Stimulated activated CD4-positive, alpha-beta T cell treated with anti-CD3 and anti-CD28 coated beads, Interleukin-12 subunit alpha, Interleukin-12 subunit beta, amount 100 ng/mL, for 24 hours (primary cell): ENCODE results near the gene FOXP1.

ENCODE experiments used
- DNase-seq, 2 experiments: peaks; one replicate each; pipeline ENCODE4 v3.0.0-alpha.2; 2020; ENCODE audit warnings: low read depth in 2 of 2

Gene FOXP1

DNA sequence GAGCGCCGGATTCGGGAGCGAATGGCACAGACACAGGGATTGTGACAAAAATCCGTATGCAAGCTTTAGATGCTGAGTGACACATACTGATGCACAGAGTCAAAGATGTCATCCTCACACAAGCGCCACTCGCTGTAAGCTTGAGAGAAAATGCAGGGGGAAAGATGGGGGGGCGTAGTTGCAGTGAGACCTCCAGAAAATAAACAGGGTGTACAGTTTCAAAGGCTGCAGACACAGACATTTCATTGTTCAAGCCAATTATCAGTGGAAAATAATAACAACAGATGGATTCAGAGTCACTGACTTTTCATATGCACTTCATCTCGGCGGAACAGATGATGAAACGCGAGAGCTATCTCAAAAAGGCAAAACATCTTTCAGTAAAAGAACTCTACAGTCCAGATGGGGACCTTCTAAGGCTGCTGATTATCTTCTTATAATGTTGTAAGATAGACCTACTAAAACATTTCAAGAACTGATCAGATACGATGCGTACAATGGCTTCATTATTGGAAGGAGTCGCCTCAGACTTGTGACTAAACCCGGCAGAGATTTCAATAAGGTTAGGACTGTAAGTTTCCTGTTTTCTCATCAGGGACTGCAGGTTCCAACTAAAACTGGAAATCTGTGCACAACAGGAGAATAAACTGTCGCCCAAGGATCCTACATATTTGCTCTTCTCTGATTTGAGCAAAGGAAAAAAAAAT lies 275.4 kb downstream of the FOXP1 start:
- no peak for DNase-seq

- no peak for DNase-seq
Observed at GRCh38 chr3:71305231-71306206, 278.0 kb downstream of the FOXP1 start.

- no peak for DNase-seq
Observed at GRCh38 chr3:71304684-71305083, 278.8 kb downstream of the FOXP1 start.

- DNase-seq: no peak
Observed at GRCh38 chr3:71304247-71304646, 279.3 kb downstream of the FOXP1 start.

- no peak for DNase-seq
Observed at GRCh38 chr3:71303627-71304200, 279.8 kb downstream of the FOXP1 start.

DNA sequence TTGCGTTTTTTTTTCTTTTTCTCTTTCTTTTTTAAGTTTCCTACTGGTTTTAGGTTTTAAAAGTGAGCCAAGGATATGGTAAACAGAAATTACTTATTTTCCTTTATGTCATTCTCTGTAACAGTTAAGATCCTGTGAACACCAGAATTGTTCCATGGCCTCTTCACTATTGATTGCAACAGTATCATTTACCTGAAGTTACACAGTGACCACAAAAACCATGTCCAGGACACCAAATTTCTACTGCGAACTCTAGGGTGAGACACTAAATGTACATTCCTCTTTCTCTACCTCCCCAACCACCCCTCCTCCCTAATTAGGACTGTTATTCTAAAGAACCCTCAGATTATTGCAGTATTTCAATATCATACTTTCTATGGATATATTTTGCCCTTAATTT lies 280.9 kb downstream of the FOXP1 start:
- DNase-seq: no peak

- DNase-seq: no peak
Observed at GRCh38 chr3:71300951-71301393, 282.6 kb downstream of the FOXP1 start.

GRCh38 chr3:71299160-71299559 lies 284.4 kb downstream of the FOXP1 start:
- no peak for DNase-seq

DNA sequence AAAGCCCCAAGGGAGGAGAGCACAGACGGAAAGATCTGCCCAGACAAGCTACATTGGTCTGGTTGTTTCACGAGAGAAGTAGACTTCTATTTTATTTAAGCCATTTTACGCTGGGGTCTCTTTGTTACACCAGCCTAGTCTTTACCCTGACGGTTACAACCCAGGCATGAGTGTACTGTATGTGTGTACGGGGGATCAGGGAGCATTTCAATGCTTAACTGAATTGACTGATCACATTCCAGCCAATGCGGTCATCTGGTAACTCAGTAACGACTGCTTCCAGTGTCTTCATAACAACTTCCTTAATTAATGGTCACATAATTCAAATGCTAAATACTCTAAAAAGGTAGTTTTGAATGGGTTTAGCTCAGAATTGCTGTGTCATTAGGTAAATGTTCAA lies 288.6 kb downstream of the FOXP1 start:
- DNase-seq: no peak

DNA sequence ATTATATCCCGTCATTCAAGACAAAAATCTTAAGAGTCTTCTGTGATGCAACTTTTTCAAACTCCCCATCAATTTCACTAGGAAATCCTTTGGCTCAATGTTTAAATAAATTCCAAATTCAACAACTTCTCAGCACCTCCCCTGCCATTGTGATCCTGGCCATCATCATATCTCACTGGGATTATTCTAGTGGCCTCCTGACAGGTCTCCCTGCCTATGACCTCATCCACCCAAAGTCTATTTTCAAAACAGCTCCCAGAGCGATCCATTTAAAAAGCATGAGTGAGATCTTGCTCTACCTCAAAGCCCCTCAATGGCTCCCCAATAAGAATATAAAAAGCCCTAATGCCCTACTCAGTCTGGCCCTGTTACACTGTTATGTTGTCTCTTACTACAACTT lies 293.2 kb downstream of the FOXP1 start:
- no peak for DNase-seq

- no peak for DNase-seq
Observed at GRCh38 chr3:71288269-71288930, 295.1 kb downstream of the FOXP1 start.

GRCh38 chr3:71285086-71285485 lies 298.4 kb downstream of the FOXP1 start:
- no peak for DNase-seq

- no peak for DNase-seq
Observed at GRCh38 chr3:71282976-71283375, 300.6 kb downstream of the FOXP1 start.

DNA sequence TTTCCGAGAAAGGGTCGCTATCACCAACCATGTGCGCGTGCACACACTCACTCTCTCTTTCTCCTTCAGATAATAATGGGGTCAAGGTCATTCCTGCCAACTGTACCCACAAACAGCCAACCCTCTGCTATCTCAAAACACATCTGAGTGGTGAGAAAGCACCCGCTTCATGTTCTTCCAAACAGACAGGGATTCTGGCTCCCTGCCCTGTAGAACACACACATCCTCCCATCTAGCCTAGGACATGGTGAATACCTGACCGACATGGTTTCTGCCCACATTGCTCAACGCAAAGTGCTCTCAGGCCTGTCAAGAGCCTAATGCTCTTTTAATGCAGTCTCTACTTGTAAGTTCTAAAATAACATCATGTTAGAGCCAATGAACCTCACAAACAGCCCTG lies 302.2 kb downstream of the FOXP1 start:
- no peak for DNase-seq

DNA sequence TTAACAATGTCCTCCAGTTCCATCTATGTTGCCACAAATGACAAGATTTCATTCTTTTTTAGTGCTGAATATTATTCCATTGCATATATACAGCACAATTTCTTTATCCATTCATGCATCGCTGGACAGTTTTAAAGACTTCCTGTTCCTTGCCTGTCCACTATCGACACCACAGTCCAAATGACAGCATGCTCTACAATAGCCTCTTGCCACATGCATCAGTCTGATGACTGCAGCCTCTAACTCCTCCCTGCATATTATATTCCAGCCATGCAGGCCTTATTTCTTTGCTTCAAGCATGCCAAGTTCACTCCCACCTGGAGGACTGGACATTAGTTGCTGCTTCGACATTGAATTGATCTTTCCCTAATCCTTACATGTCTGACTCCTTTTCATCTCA lies 306.2 kb downstream of the FOXP1 start:
- DNase-seq: no peak

- DNase-seq: no peak
Observed at GRCh38 chr3:71276531-71276930, 307.0 kb downstream of the FOXP1 start.

DNA sequence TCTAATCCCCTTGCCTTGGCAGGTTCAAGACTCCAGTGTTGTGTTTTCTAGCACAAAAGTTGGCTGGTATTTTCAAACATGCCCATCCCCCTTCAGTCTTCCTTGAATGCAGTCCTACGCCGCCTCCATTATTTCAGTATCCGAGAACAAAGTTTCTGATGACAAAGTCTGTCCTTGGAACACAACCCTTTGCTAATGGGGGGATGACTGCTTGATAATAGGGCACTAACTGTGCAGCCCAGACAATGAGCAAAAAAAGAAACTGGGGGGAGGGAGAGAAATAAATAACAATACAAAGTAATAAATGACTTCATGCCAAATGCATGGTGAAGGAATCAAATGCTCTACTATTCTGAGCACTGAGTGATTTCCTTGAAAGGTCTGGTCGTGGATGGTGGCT lies 310.1 kb downstream of the FOXP1 start:
- DNase-seq: no peak

GRCh38 chr3:71271596-71271995 lies 311.9 kb downstream of the FOXP1 start:
- no peak for DNase-seq

DNA sequence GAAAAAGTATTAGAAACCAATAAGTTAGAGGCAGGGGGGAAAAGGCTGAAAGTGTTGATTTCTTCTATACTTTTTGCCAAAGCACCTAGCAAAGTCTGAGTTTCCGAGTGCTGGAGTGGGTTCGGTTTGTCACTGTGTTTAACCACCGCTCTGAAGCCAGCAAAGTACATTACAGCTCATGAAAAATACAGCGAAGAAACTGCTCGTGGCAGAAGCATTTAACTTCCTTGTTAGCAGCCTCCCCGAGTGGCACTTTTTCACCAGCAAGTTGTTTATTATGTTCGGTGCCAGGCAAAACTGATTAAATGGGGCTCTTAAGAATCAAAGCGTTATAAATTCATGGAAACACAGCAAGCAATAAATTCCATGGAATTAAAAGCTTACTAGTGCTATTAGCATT lies 313.6 kb downstream of the FOXP1 start:
- no peak for DNase-seq

DNA sequence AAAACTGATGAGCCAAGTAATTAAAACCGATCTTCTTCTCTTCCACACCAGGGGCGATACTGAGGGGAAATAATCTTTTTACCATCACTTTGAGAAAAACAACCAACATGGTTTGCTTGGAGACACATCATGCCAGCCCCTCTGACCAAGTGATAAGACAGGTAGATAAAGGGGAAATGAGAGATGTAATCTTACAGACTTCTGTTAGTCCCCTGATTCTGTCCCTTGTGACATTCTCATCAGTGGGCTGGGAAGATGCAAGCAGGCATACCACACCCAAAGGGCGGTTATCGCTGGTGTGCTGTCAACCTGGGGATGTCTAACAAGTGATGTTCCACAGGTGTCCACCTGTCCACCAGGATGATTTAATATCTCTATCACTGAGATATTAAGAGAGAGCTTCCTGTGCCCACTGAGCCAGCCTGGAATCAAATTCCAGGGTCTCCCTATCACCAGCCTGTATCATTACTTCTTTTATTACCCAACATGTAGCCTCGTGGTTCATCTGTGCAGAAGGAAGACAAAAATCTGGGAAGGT lies 315.0 kb downstream of the FOXP1 start:
- no peak for DNase-seq

DNA sequence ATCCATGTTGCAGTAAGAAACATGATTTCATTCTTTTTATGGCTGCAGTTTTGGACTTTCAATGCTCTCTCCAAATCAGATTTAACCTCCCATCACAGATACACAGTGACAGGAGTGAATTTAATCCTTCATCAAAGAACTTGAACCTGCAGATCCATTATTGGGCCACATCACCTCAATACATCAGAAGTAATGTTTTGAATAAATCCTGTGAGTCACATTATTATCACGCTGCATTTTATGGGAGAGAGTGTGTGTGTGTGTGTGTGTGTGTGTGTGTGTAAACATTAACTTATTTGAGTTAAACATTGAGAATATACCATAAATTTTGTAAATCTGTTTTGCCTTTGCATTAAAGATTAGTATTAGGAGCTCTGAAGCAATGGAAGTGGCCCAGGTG lies 316.7 kb downstream of the FOXP1 start:
- DNase-seq: no peak
